ENCODE data around the gene ASCC1. TPM values are rescaled to one million over a fixed set of nuclear protein-coding genes. Genes with fewer than 3 reads are reported as not detected.

ASCC1 gene
- total RNA-seq, 4 donors from 2014 or later = 13.4 to 34.0 (median 20.5) TPM

DNA sequence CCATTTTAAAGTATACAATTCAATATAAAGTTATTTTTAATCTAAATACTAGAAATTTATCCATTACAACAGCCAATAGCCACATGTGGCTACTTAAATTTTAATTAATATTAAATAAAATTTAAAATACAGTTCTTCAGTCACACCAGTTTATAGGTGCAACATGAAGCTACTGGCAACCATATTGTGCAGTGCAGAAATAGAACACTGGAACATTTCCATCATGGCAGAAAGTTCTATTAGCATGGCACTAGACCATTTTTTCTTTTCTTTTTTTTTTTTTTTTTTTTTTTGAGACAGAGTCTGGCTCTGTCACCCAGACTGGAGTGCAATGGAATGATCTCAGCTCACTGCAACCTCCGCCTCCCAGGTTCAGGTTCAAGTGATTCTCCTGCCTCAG is 5.2 kb upstream of the ASCC1 start:
- Histone ChIP-seq H3K9me3 (no peaks in the 10 kb centered on the region), H3K27ac (peak overlapping the region in 1 of 4 donors; percentile 11), H3K4me1 (peaks cover 26 to 62% (median 33%) of the 10 kb centered on the region in 4 donors), H3K4me3 (no peak overlapping the region), H3K36me3 (peaks cover 0 to 23% (median 4%) of the 10 kb centered on the region in 4 donors), H3K27me3 (no peaks in the 10 kb centered on the region)
- WGBS, 2 donors (ENCODE audit: low coverage in 1 of 2) = 100% methylated on average over 1 of the region's 1 CpG
- DNase-seq = no peak
- no peak for TF ChIP-seq POLR2A (IDR thresholded peaks at IDR 0.05)
- no peak for TF ChIP-seq EP300 (IDR thresholded peaks at IDR 0.05; ENCODE audit: low read depth)
- TF ChIP-seq POLR2AphosphoS5 (IDR thresholded peaks at IDR 0.05) = no peak
- TF ChIP-seq, protein P1, sequence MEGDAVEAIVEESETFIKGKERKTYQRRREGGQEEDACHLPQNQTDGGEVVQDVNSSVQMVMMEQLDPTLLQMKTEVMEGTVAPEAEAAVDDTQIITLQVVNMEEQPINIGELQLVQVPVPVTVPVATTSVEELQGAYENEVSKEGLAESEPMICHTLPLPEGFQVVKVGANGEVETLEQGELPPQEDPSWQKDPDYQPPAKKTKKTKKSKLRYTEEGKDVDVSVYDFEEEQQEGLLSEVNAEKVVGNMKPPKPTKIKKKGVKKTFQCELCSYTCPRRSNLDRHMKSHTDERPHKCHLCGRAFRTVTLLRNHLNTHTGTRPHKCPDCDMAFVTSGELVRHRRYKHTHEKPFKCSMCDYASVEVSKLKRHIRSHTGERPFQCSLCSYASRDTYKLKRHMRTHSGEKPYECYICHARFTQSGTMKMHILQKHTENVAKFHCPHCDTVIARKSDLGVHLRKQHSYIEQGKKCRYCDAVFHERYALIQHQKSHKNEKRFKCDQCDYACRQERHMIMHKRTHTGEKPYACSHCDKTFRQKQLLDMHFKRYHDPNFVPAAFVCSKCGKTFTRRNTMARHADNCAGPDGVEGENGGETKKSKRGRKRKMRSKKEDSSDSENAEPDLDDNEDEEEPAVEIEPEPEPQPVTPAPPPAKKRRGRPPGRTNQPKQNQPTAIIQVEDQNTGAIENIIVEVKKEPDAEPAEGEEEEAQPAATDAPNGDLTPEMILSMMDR (IDR thresholded peaks at IDR 0.05) = no peak
- intact Hi-C loops (cut with DNase I; ENCODE audit: low total_unique reads) (loop anchor here (2.0 kb wide), 1 partner anchor 54 kb away; no protein-coding TSS in a partner anchor), in situ Hi-C loops (cut with MboI; ENCODE audit: low pct_ligation_motif_present in 1 of 4, low pct_unique_long_range_greater_than_20kb in 1 of 4, low sequenced_read_pairs in 3 of 4) (loop anchor here in 2 of 4 donors (10.0 to 25.0 kb wide), 2 partner anchors 114 to 116 kb away; no protein-coding TSS in a partner anchor)

DNA sequence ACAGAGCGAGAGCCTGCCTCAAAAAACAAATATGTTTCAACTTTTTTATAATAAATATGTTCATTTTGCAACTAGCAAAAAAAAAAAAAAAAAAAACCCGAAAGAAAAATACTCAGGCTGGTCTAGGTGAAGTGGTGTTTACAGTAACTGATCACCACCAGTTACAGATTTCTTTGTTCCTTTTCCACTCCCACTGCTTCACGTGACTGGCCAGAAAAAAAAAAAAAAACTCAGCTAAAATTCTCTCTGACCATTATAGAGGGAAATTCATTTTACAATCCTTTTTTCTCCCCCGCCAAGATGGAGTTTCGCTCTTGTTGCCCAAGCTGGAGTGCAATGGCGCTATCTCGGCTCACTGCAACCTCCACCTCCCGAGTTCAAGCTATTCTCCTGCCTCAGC is 4.6 kb upstream of the ASCC1 start:
- peaks cover 26 to 62% (median 33%) of the 10 kb centered on the region in 4 donors for H3K4me1 ChIP-seq

DNA sequence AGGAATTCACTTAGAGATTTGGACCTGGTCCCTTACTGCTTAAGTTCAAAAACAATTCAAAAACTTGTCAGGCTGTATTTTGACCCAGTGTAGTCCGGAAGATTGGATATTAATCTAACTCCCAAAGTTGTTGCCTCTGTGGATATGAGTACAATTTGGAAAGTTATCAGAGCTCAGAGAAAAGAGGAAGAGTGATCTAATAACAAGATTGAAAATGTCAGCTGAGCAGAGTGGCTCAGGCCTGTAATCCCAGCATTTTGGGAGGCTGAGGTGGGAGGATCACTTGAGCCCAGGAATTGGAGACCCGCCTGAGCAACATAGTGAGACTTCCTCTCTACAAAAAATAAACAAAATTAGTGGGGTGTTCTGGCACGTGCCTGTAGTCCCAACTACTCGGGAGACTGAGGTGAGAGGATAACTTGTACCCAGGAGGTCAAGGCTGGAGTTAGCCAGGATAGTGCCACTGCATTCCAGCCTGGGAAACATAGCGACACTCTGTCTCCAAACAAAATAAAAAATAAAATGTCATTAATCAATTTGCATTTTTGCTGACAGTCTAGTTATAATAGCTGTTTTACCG is 3.2 kb upstream of the ASCC1 start:
- Histone ChIP-seq H3K27ac (peak overlapping the region; percentile 70 to 99 (median 98)), H3K9me3 (no peaks in the 10 kb centered on the region), H3K4me1 (peaks cover 35 to 72% (median 42%) of the 10 kb centered on the region in 4 donors), H3K4me3 (no peak overlapping the region), H3K27me3 (no peaks in the 10 kb centered on the region), H3K36me3 (peaks cover 0 to 12% (median 4%) of the 10 kb centered on the region in 4 donors)
- 67 to 70% methylated on average over 4 to 6 of the region's 6 CpGs for WGBS, 2 donors (ENCODE audit: low coverage in 1 of 2)
- no peak for DNase-seq
- intact Hi-C loops (cut with DNase I; ENCODE audit: low total_unique reads) (loop anchor here (5.0 kb wide), 1 partner anchor 118 kb away; no protein-coding TSS in a partner anchor), in situ Hi-C loops (cut with MboI; ENCODE audit: low pct_ligation_motif_present in 1 of 4, low pct_unique_long_range_greater_than_20kb in 1 of 4, low sequenced_read_pairs in 3 of 4) (loop anchor here in 1 of 4 donors (25.0 kb wide), 1 partner anchor 118 kb away; no protein-coding TSS in a partner anchor)
- TF ChIP-seq EP300 (IDR thresholded peaks at IDR 0.05; ENCODE audit: low read depth) (no peak), POLR2AphosphoS5 (IDR thresholded peaks at IDR 0.05) (no peak), POLR2A (IDR thresholded peaks at IDR 0.05) (no peak)
- TF ChIP-seq, protein P1 (IDR thresholded peaks at IDR 0.05) = no peak

More for the DNA sequence above, 4.6 kb upstream of the ASCC1 start:
- Histone ChIP-seq H3K9me3 (no peaks in the 10 kb centered on the region), H3K27ac (peak overlapping the region in 2 of 4 donors; percentile 11 to 16), H3K36me3 (peaks cover 0 to 19% (median 4%) of the 10 kb centered on the region in 4 donors), H3K4me3 (no peak overlapping the region), H3K27me3 (no peaks in the 10 kb centered on the region)
- in situ Hi-C loops (cut with MboI; ENCODE audit: low pct_ligation_motif_present in 1 of 4, low pct_unique_long_range_greater_than_20kb in 1 of 4, low sequenced_read_pairs in 3 of 4) (loop anchor here in 2 of 4 donors (10.0 to 25.0 kb wide), 2 partner anchors 114 to 117 kb away; no protein-coding TSS in a partner anchor), intact Hi-C loops (cut with DNase I; ENCODE audit: low total_unique reads) (loop anchor here (2.0 kb wide), 1 partner anchor 54 kb away; no protein-coding TSS in a partner anchor)
- WGBS, 2 donors (ENCODE audit: low coverage in 1 of 2) = 73 to 78% methylated on average over 4 to 8 of the region's 8 CpGs
- no peak for DNase-seq
- TF ChIP-seq, protein P1 (IDR thresholded peaks at IDR 0.05) = no peak
- TF ChIP-seq EP300 (IDR thresholded peaks at IDR 0.05; ENCODE audit: low read depth) (no peak), POLR2A (IDR thresholded peaks at IDR 0.05) (no peak), POLR2AphosphoS5 (IDR thresholded peaks at IDR 0.05) (no peak)

DNA sequence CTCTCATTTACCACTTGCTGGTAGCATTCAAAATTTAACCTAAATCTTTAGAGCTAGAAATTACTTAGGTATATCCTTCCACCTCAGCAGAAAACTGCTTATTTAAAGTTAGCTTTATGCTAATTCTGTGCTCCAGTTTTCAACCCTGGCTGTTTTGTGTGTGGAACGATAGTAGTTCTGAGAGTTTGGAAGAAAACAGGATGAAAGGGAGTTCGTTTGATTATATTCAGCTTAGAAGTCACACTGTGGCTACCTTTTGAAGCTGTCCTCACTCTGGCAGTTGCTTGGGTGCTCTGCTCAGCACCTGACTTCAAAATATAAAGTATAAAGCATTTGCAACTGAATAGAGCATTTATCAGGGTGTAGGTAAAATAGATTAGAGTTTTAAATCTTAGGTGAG is 2.6 kb upstream of the ASCC1 start:
- H3K4me1 ChIP-seq = peaks cover 30 to 66% (median 41%) of the 10 kb centered on the region in 4 donors
- in situ Hi-C loops (cut with MboI; ENCODE audit: low pct_ligation_motif_present in 1 of 4, low pct_unique_long_range_greater_than_20kb in 1 of 4, low sequenced_read_pairs in 3 of 4) (loop anchor here in 1 of 4 donors (25.0 kb wide), 1 partner anchor 119 kb away; no protein-coding TSS in a partner anchor), intact Hi-C loops (cut with DNase I; ENCODE audit: low total_unique reads) (loop anchor here (5.0 kb wide), 1 partner anchor 119 kb away; no protein-coding TSS in a partner anchor)
- no peak overlapping the region for H3K4me3 ChIP-seq
- TF ChIP-seq POLR2A (IDR thresholded peaks at IDR 0.05) (no peak), EP300 (IDR thresholded peaks at IDR 0.05; ENCODE audit: low read depth) (no peak), POLR2AphosphoS5 (IDR thresholded peaks at IDR 0.05) (no peak)
- TF ChIP-seq, protein P1 (IDR thresholded peaks at IDR 0.05) = no peak
- no peaks in the 10 kb centered on the region for H3K9me3 ChIP-seq
- H3K36me3 ChIP-seq = peaks cover 0 to 12% (median 4%) of the 10 kb centered on the region in 4 donors
- no peaks in the 10 kb centered on the region for H3K27me3 ChIP-seq
- WGBS, 2 donors (ENCODE audit: low coverage in 1 of 2) = 14 to 33% methylated on average over 2 of the region's 2 CpGs
- no peak for DNase-seq
- H3K27ac ChIP-seq = peak overlapping the region; percentile 70 to 99 (median 98)
